GM18508 (cell line): ENCODE results near the gene FAIM2.
"Not testable (repeated sequence)": the region's sequence is repeated elsewhere in the genome, so short reads cannot be mapped to it uniquely, and the experiment has no call there.

Experiments
- ATAC-seq: cut with Tn5 transposase; IDR thresholded peaks from one replicate; pipeline ENCODE4 v1.9.1; 2021; ENCODE audit warnings: moderate number of reproducible peaks; ENCODE audit not compliant: insufficient read depth, unreplicated experiment

FAIM2 gene

GRCh38 chr12:49882851-49883464 is 20.7 kb downstream of the FAIM2 start:
- ATAC-seq: no peak

- ATAC-seq: no peak
Observed at GRCh38 chr12:49882248-49882850, 21.4 kb downstream of the FAIM2 start.

- ATAC-seq: no peak
Observed at GRCh38 chr12:49881415-49882247, 22.1 kb downstream of the FAIM2 start.

- ATAC-seq: no peak
Observed at GRCh38 chr12:49880756-49881414, 22.8 kb downstream of the FAIM2 start.

GRCh38 chr12:49879065-49879464 is 24.6 kb downstream of the FAIM2 start:
- not testable (repeated sequence) for ATAC-seq

- no peak for ATAC-seq
Observed at GRCh38 chr12:49878021-49878420, 25.7 kb downstream of the FAIM2 start.

GRCh38 chr12:49877066-49877465 is 26.6 kb downstream of the FAIM2 start:
- no peak for ATAC-seq

- ATAC-seq: no peak
Observed at GRCh38 chr12:49876070-49876469, 27.6 kb downstream of the FAIM2 start.

- ATAC-seq: no peak
Observed at GRCh38 chr12:49875115-49875720, 28.5 kb downstream of the FAIM2 start.

GRCh38 chr12:49874142-49874897 is 29.4 kb downstream of the FAIM2 start:
- ATAC-seq: no peak

GRCh38 chr12:49873361-49873934 is 30.3 kb downstream of the FAIM2 start:
- ATAC-seq: no peak

- no peak for ATAC-seq
Observed at GRCh38 chr12:49872781-49873181, 30.9 kb downstream of the FAIM2 start.

GRCh38 chr12:49872381-49872780 is 31.3 kb downstream of the FAIM2 start:
- no peak for ATAC-seq

GRCh38 chr12:49871811-49872251 is 31.9 kb downstream of the FAIM2 start:
- not testable (repeated sequence) for ATAC-seq

GRCh38 chr12:49871263-49871561 is 32.5 kb downstream of the FAIM2 start:
- no peak for ATAC-seq

GRCh38 chr12:49870501-49871262 is 33.0 kb downstream of the FAIM2 start:
- no peak for ATAC-seq

- no peak for ATAC-seq
Observed at GRCh38 chr12:49869816-49870500, 33.7 kb downstream of the FAIM2 start.
